Amygdala (tissue), 56 donors: ENCODE results near the gene EPOP.

Experiments
- DNase-seq, 56 donors: peaks; one replicate each; lab custom pipeline; 2025; lab: John Stamatoyannopoulos, UW

The EPOP gene

GRCh38 chr17:38676706-38677504 lies 2.1 kb upstream of the EPOP start:
- DNase-seq: peak in 53 of 56 donors; percentile 24 to 89 (median 68)

- peak in 1 of 56 donors; percentile 26 for DNase-seq
These were observed 576 bp downstream of the EPOP start for GRCh38 chr17:38674014-38674748.

- peak in 2 of 56 donors; percentile 21 to 25 for DNase-seq
These were observed 1.1 kb downstream of the EPOP start for GRCh38 chr17:38673707-38674013.

GRCh38 chr17:38672788-38673706 lies 1.7 kb downstream of the EPOP start:
- no peak for DNase-seq

GRCh38 chr17:38671939-38672720 lies 2.6 kb downstream of the EPOP start:
- DNase-seq: no peak

GRCh38 chr17:38669520-38669919 lies 5.2 kb downstream of the EPOP start:
- no peak for DNase-seq

- DNase-seq: no peak
These were observed 7.0 kb downstream of the EPOP start for GRCh38 chr17:38667787-38668122.

GRCh38 chr17:38667099-38667786 lies 7.5 kb downstream of the EPOP start:
- DNase-seq: peak in 46 of 56 donors; percentile 8 to 78 (median 36)

- DNase-seq: no peak
These were observed 10.7 kb downstream of the EPOP start for GRCh38 chr17:38663964-38664644.

- peak in 41 of 56 donors; percentile 12 to 80 (median 44) for DNase-seq
These were observed 11.5 kb downstream of the EPOP start for GRCh38 chr17:38663125-38663751.

- no peak for DNase-seq
These were observed 14.4 kb downstream of the EPOP start for GRCh38 chr17:38660097-38661025.

- DNase-seq: no peak
These were observed 15.3 kb downstream of the EPOP start for GRCh38 chr17:38659415-38659814.

- DNase-seq: peak in 24 of 56 donors; percentile 7 to 58 (median 28)
These were observed 15.9 kb downstream of the EPOP start for GRCh38 chr17:38658741-38659345.

- DNase-seq: peak in 1 of 56 donors; percentile 40
These were observed 16.7 kb downstream of the EPOP start for GRCh38 chr17:38657824-38658740.

- DNase-seq: peak in 46 of 56 donors; percentile 17 to 84 (median 56)
These were observed 17.6 kb downstream of the EPOP start for GRCh38 chr17:38656959-38657823.
